ENCODE measurements around the gene EFHC1.

EFHC1 gene

GRCh38 chr6:52537001-52537753 is 117.0 kb downstream of the EFHC1 start:
- no peak for ATAC-seq
- TF ChIP-seq ZNF8 (CRISPR knock-in tag; IDR thresholded peaks at IDR 0.05) (no peak), BACH2 (CRISPR knock-in tag; IDR thresholded peaks at IDR 0.05; ENCODE audit: borderline replicate concordance) (no peak), ESRRG (CRISPR knock-in tag; IDR thresholded peaks at IDR 0.05) (no peak), TOX (CRISPR knock-in tag; IDR thresholded peaks at IDR 0.05; ENCODE audit: borderline replicate concordance) (no peak), TSHZ2 (CRISPR knock-in tag; IDR thresholded peaks at IDR 0.05) (no peak), ZC3H10 (CRISPR knock-in tag; IDR thresholded peaks at IDR 0.05) (no peak), PPARA (CRISPR knock-in tag; IDR thresholded peaks at IDR 0.05; ENCODE audit: borderline replicate concordance) (no peak), ZFP3 (CRISPR knock-in tag; IDR thresholded peaks at IDR 0.05) (no peak)

DNA sequence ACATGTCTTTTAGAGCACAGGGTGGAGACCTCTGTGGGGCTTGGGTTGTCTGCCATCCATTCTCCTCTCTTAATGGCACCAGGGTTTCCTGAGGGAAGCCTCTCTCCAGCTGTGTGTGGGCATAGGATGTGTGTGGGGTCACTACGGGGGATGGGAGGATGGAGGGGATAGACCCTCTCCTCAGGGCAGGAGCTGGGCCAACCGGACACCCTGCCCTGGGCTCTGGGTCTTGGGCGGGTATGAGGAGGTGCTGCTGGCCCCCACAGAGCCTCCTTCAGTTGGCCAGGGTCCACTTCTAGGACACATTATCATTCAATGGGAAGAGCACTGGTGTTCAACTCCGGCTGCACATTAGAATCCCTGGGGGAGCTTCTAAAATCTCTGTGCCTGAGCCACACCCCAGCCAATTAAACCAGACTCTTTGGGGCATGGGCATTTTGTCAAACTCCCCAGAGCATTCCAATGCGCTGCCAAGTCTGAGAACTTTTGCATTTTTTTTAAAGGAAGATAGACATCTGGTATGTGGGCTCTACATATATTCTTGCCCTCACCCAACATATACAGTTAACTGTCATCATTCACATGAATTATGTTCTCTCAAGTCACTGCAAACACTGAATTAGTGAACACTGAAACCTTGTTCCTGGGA is 118.2 kb downstream of the EFHC1 start:
- TF ChIP-seq, protein P1, sequence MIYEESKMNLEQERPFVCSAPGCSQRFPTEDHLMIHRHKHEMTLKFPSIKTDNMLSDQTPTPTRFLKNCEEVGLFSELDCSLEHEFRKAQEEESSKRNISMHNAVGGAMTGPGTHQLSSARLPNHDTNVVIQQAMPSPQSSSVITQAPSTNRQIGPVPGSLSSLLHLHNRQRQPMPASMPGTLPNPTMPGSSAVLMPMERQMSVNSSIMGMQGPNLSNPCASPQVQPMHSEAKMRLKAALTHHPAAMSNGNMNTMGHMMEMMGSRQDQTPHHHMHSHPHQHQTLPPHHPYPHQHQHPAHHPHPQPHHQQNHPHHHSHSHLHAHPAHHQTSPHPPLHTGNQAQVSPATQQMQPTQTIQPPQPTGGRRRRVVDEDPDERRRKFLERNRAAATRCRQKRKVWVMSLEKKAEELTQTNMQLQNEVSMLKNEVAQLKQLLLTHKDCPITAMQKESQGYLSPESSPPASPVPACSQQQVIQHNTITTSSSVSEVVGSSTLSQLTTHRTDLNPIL (CRISPR knock-in tag; IDR thresholded peaks at IDR 0.05; ENCODE audit: low read depth), result no peak
- no peak for TF ChIP-seq ARNTL (CRISPR knock-in tag; IDR thresholded peaks at IDR 0.05; ENCODE audit: borderline replicate concordance, low read depth)
- TF ChIP-seq ZC3H10 (CRISPR knock-in tag; IDR thresholded peaks at IDR 0.05), result no peak
- no peak for TF ChIP-seq ZFP3 (CRISPR knock-in tag; IDR thresholded peaks at IDR 0.05)
- TF ChIP-seq ISL1 (CRISPR knock-in tag; IDR thresholded peaks at IDR 0.05), result no peak
- no peak for TF ChIP-seq ZFP30 (CRISPR knock-in tag; IDR thresholded peaks at IDR 0.05)
- TF ChIP-seq, protein P2, sequence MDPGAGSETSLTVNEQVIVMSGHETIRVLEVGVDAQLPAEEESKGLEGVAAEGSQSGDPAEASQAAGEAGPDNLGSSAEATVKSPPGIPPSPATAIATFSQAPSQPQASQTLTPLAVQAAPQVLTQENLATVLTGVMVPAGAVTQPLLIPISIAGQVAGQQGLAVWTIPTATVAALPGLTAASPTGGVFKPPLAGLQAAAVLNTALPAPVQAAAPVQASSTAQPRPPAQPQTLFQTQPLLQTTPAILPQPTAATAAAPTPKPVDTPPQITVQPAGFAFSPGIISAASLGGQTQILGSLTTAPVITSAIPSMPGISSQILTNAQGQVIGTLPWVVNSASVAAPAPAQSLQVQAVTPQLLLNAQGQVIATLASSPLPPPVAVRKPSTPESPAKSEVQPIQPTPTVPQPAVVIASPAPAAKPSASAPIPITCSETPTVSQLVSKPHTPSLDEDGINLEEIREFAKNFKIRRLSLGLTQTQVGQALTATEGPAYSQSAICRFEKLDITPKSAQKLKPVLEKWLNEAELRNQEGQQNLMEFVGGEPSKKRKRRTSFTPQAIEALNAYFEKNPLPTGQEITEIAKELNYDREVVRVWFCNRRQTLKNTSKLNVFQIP (CRISPR knock-in tag; IDR thresholded peaks at IDR 0.05; ENCODE audit: borderline replicate concordance, low read depth), result no peak
- TF ChIP-seq TOX (CRISPR knock-in tag; IDR thresholded peaks at IDR 0.05; ENCODE audit: borderline replicate concordance), result no peak
- peak; percentile 38 for ATAC-seq

DNA sequence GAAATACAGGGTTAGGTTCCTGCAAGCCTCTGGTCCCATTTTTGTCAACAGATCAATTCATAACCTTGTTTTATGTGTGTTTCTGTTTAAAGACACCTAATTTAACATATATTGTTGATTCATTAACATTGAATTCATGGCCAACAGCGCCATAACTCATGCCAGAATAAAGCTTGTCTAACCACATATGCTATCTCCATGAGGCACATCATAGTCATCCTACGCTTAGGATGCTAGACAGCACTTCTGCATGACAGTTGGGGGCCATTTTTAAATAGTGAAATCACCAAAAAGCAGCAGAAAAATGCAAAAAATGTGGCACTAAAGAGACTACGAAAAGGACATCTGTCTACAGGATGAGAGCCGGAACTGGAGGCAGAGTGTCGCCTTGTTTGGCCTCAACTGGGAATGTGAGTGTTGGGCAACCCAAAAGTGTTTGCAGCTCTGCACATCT is 118.8 kb downstream of the EFHC1 start:
- no peak for TF ChIP-seq PATZ1 (CRISPR knock-in tag; IDR thresholded peaks at IDR 0.05; ENCODE audit: borderline replicate concordance)
- TF ChIP-seq, protein P1 (CRISPR knock-in tag; IDR thresholded peaks at IDR 0.05; ENCODE audit: low read depth), result 0 out of 2 replicates have a peak, but pooled peaks have one; percentile 16

GRCh38 chr6:52539607-52540006 is 119.5 kb downstream of the EFHC1 start:
- no peak for TF ChIP-seq BACH2 (CRISPR knock-in tag; IDR thresholded peaks at IDR 0.05; ENCODE audit: borderline replicate concordance)
- TF ChIP-seq PPARA (CRISPR knock-in tag; IDR thresholded peaks at IDR 0.05; ENCODE audit: borderline replicate concordance), result no peak
- no peak for TF ChIP-seq ZNF8 (CRISPR knock-in tag; IDR thresholded peaks at IDR 0.05)
- no peak for TF ChIP-seq ZNF565 (CRISPR knock-in tag; conservative IDR thresholded peaks at IDR 0.05; ENCODE audit: low read depth)
- TF ChIP-seq, protein P1 (CRISPR knock-in tag; IDR thresholded peaks at IDR 0.05; ENCODE audit: low read depth), result no peak
- TF ChIP-seq ARNTL (CRISPR knock-in tag; IDR thresholded peaks at IDR 0.05; ENCODE audit: borderline replicate concordance, low read depth), result no peak
- peak; percentile 64 for ATAC-seq

More for the DNA sequence above, 118.8 kb downstream of the EFHC1 start:
- ATAC-seq, result peak; percentile 15
